HFF-Myc (cell line): ENCODE results near the gene RUNDC1.

Source experiments
- DNase-seq: peaks from one replicate; pipeline ENCODE4 v3.0.0-alpha.2; 2011; ENCODE audit warnings: low read depth; ENCODE audit errors: extremely low read depth
- H3K4me3 ChIP-seq: replicated peaks from 2 replicates; pipeline ENCODE4 v1.5.1; 2011; ENCODE audit warnings: low read depth, mild to moderate bottlenecking, control low read depth, low read length
- CTCF ChIP-seq: IDR thresholded peaks from 2 replicates; pipeline ENCODE4 v1.5.1; 2012; ENCODE audit warnings: mild to moderate bottlenecking, low read depth, low read length, control low read depth; ENCODE audit errors: missing control alignments

Gene RUNDC1

GRCh38 chr17:42980274-42980765, at the start of gene RUNDC1:
TSS of gene RUNDC1 (plus strand) at chr17:42980565. CDS start at chr17:42980577, 12 bp downstream.
- DNase-seq = no peak
- no peak for TF ChIP-seq CTCF
- peak within 1 kb of the TSS; percentile 88 for H3K4me3 ChIP-seq

- peak; percentile 40 for DNase-seq
- TF ChIP-seq CTCF = peak; percentile 70
- H3K4me3 ChIP-seq = no peak overlapping the region
These were observed 42.4 kb upstream of the RUNDC1 start for GRCh38 chr17:42937712-42938596.

GRCh38 chr17:42944211-42944610, 36.2 kb upstream of the RUNDC1 start:
- no peak overlapping the region for H3K4me3 ChIP-seq
- DNase-seq = no peak
- TF ChIP-seq CTCF = no peak

- DNase-seq = no peak
- H3K4me3 ChIP-seq = no peak overlapping the region
- TF ChIP-seq CTCF = no peak
These were observed 33.6 kb upstream of the RUNDC1 start for GRCh38 chr17:42946812-42947211.

GRCh38 chr17:42950044-42950783, 30.2 kb upstream of the RUNDC1 start:
- no peak overlapping the region for H3K4me3 ChIP-seq
- no peak for DNase-seq
- TF ChIP-seq CTCF = no peak

GRCh38 chr17:42953669-42954068, 26.7 kb upstream of the RUNDC1 start:
- no peak for TF ChIP-seq CTCF
- H3K4me3 ChIP-seq = no peak overlapping the region
- DNase-seq = no peak
